ENCODE measurements around the gene PIK3AP1.
"Not testable (repeated sequence)": the region's sequence is repeated elsewhere in the genome, so short reads cannot be mapped to it uniquely, and the experiment has no call there.

The PIK3AP1 gene

GRCh38 chr10:96696845-96697425, 23.4 kb downstream of the PIK3AP1 start:
- DNase-seq = no peak

DNA sequence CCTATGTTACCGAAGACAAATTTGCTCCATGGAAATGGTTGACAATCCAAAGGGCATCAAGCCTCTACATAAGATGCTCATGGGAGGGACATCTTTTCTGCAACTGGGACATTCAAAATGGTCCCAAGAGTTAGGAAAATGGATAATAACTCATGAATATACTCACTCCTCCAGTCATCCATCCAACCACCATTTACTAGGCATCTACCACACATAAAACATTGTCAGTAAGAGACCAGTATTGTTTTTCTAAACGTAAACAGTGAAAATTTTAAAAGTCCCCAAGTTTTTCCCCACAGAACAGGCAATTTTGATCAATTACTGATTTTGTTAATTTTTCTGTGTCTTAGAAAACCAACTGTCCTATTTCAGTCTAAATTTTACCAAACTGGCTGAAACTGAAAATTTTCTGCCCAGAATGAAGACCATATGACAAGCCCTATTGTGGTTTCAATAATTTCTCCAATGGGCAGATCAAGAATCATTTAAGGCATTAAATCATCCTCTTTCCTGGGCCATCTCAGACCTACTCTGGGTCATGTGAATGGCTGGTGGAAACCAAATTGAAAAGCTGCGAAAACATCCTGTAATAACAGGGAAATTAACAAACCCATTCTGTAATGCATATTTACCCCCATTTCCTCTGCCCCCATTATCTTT, 24.2 kb downstream of the PIK3AP1 start:
- no peak for DNase-seq

DNA sequence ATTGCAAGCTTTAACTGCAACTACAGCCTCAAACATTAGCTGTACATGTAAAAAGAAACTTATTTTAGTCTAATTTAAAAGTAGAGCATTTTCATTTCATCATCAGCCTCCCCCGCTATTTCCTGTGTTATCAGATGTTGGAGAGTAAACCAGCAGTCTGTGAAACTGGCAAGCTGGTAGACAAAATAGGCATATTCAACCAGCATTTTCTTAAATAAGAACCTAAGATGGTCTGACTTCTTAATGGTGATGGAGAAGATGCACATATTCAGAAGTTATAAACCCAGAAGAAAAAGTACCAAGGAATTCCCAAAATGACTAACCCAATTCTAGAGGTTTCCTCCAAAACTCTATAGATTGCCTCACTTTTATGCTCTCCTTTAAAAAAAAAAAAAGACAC, 24.9 kb downstream of the PIK3AP1 start:
- peak; percentile 52 to 93 (median 85) for DNase-seq

DNA sequence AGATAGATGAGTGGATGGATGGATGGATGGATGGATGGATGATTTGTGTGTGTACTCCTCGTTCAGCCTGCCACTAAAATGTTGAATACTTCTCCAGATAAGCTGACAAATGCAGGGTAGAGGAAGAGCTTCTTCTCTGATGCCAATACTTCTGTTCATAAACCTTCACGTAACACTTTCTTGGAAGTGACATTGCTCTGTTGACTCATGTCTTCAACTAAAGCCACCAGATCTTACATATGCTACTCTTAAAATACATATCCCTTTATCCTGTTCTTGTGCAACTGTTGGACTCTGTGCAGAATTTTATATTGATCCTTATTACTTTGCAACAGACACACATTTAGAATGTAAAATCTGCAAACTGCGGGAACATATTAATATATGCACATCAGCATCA, 26.9 kb downstream of the PIK3AP1 start:
- DNase-seq = peak in 1 of 3 donors; percentile 47

GRCh38 chr10:96692427-96692826, 27.9 kb downstream of the PIK3AP1 start:
- DNase-seq = no peak

GRCh38 chr10:96691761-96692160, 28.6 kb downstream of the PIK3AP1 start:
- DNase-seq = no peak

DNA sequence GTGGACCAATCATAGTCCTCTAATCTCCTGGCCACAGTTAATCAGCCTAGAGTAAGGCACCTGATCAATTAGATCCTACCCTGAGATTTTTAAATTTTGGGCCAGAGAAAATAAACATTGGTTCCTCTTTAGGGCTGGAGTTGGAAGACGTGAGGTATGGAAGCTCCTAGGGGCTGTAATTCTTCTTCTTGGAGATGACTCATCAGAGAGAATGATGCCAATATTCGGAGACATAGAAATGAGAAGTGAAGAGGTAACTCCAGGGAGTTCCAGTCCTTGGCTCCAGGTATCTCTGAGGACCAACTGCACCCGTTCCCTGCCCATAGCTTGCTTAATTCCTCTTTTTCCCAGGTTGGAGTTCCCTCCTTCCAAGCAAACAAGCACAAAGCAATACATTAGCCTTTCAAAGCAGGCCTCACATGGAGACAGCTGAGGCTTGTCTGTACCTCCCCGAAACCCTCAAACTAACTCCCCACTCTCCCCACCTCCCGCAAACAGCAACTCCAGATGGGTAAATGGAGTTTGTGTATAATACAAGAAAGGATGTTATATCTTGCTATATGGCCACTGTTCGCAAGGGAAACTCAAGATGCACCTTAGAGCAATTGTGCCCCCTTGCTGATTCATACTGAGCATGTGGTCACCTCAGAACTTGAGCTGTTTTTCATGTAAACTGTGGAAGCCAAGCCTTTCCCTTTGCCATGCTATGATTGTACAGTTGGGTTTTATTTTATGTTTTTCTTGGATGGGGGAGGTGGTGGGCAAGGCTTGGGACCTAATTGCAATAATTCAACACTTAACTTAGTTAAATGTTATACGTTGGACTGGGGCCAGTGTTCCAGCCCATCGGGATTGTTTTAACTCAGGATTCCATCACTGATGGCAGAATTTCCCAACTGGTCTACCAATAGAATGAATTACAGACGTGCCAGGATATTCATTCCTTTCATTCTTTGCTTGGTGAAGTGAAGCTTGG, 29.3 kb downstream of the PIK3AP1 start:
- peak; percentile 37 to 64 (median 63) for DNase-seq

DNA sequence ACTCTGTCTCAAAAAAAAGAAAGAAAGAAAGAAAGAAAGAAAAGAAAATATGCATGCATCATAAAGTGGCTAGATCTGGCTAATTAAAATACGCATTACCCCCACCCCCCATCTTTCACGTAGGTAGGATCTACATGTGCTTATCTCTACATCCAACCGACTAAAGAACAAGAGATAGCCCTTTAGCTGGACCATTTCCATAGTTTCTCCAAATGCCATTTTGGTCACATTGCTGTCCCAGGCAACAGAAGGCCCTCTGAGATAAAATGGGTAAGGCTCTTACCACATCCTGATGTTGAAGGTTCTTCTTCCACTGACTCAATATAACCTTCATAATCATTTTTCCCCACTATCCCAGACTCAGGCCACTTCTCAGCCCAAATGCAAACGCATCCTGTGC, 31.5 kb downstream of the PIK3AP1 start:
- DNase-seq = no peak

- no peak for DNase-seq
Observed at GRCh38 chr10:96687317-96688012, 32.8 kb downstream of the PIK3AP1 start.

DNA sequence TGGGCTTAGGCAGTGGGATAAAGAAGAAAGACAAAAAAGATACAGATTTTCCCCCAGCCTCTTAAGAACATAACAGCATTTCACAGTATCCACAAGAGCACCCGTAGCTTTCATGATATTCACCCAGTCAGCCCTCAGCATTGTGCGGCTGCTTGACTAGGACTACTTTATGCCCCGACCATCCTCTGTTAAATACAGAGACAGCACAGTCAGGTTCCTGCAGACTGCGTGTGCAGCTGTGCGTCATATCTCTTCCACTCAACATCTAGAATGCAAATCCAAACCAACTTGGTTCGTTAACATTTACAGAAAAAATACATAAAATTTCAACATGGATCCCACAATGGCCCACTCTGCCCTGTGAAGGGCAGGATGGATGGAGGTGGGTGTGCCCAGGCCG, 33.8 kb downstream of the PIK3AP1 start:
- no peak for DNase-seq

- peak in 1 of 3 donors; percentile 59 for DNase-seq
Observed at GRCh38 chr10:96685306-96685705, 35.0 kb downstream of the PIK3AP1 start.

GRCh38 chr10:96684826-96685225, 35.5 kb downstream of the PIK3AP1 start:
- no peak for DNase-seq

DNA sequence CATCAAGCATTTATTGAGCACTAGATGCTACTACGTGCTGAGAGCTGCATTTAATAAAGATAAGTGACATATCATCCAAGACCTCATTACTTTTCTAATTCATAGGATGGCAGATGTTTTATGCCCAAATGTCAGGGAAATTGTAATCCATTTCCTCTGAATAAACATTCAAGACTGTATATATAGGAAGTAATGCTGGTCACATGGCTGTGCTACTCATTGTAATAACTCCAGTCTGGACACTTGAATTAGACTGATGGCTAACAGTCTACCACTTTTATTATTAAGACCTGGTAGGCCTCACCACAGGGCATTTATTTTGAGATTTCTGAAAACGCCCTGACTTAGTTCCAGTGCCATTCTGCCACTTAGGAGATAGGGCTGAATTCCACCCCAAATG, 36.6 kb downstream of the PIK3AP1 start:
- DNase-seq = no peak

DNA sequence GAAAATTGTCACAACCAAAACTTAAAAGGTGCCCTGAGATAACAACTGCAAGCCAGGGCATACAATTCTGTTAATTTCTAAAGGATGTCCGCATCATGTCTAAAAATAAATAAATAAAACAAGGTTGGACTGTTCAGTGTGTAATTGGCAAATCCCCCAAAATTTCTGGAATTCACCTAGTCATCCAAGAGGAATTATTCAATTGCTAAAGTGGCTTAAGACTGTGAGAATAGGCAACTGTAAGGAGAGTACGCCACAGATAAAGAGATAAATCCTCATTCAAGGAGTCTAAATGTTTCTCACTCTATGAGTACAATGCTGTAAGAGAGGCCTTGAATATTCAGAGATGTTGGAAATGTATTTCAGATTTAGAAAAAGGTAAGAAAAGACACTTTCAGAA, 37.2 kb downstream of the PIK3AP1 start:
- peak in 1 of 3 donors; percentile 41 for DNase-seq

GRCh38 chr10:96681524-96681923, 38.8 kb downstream of the PIK3AP1 start:
- peak; percentile 52 to 65 (median 59) for DNase-seq

DNA sequence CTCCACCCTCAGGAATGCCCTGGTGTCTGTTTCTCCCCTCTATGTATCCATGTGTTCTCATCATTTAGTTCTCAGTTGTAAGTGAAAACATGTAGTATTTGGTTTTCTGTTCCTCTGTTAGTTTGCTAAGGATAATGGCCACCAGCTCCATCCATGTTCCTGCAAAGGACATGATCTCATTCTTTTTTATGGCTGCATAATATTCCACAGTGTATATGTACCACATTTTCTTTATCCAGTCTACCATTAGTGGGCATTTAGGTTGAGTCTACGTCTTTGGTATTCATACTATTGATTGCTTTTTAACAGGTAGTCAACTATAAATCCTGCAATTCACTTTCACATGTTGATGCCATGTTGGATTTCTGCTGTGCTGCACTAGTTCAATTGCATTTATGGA, 39.9 kb downstream of the PIK3AP1 start:
- DNase-seq = not testable (repeated sequence)

DNA sequence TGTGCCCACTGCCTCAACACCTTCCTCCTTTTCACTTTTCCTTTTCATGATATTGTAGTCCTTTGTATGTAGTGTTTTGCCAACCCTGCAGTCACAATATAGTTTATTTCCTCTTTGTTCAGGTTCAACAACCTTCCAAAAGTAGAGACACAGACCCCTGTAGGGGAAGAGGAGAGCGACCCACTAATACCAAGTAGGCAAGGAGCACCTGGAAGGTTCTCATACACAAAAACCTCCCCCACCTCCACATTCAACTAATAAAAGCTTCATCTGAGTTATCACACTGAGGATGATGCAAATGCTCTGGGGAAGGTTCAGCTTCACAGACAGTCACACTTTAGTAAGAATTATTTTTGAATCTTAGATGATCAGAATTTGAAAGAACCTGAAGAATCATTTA, 41.6 kb downstream of the PIK3AP1 start:
- DNase-seq = no peak

- peak in 2 of 3 donors; percentile 40 to 41 for DNase-seq
Observed at GRCh38 chr10:96676272-96677112, 43.8 kb downstream of the PIK3AP1 start.

GRCh38 chr10:96675846-96676245, 44.5 kb downstream of the PIK3AP1 start:
- no peak for DNase-seq

- DNase-seq = peak; percentile 93 to 94 (median 93)
Observed at GRCh38 chr10:96673318-96674099, 46.8 kb downstream of the PIK3AP1 start.
